ENCODE data around the gene RPS6KA4.
"Not testable (repeated sequence)": the region's sequence is repeated elsewhere in the genome, so short reads cannot be mapped to it uniquely, and the experiment has no call there.

RPS6KA4 gene

GRCh38 chr11:64358907-64359711 lies at the start of gene RPS6KA4:
TSS of gene RPS6KA4 (plus strand) at chr11:64359162. CDS start at chr11:64359236, 74 bp downstream.
- DNase-seq, result peak; percentile 60

- DNase-seq, result no peak
Measured at GRCh38 chr11:64312947-64313346, 46.0 kb upstream of the RPS6KA4 start.

GRCh38 chr11:64313491-64314145 lies 45.3 kb upstream of the RPS6KA4 start:
- no peak for DNase-seq

GRCh38 chr11:64314146-64314804 lies 44.7 kb upstream of the RPS6KA4 start:
- no peak for DNase-seq

- DNase-seq, result no peak
Measured at GRCh38 chr11:64314805-64315561, 44.0 kb upstream of the RPS6KA4 start.

- not testable (repeated sequence) for DNase-seq
Measured at GRCh38 chr11:64315667-64316526, 43.1 kb upstream of the RPS6KA4 start.

GRCh38 chr11:64316672-64317324 lies 42.2 kb upstream of the RPS6KA4 start:
- no peak for DNase-seq

GRCh38 chr11:64317325-64317960 lies 41.5 kb upstream of the RPS6KA4 start, which contains the start of gene TRMT112:
TSS of gene TRMT112 (minus strand) at chr11:64317559. CDS start at chr11:64317526, 33 bp downstream.
- peak; percentile 99 for DNase-seq

GRCh38 chr11:64317961-64318765 lies 40.8 kb upstream of the RPS6KA4 start, which contains the start of gene PRDX5:
TSS of gene PRDX5 (plus strand) at chr11:64318121. CDS start at chr11:64318216, 95 bp downstream.
- peak; percentile 91 for DNase-seq

GRCh38 chr11:64318766-64319761 lies 39.9 kb upstream of the RPS6KA4 start:
- DNase-seq, result no peak

GRCh38 chr11:64320556-64320955 lies 38.4 kb upstream of the RPS6KA4 start:
- no peak for DNase-seq

GRCh38 chr11:64321026-64321425 lies 37.9 kb upstream of the RPS6KA4 start:
- no peak for DNase-seq

GRCh38 chr11:64321533-64321932 lies 37.4 kb upstream of the RPS6KA4 start:
- DNase-seq, result no peak

GRCh38 chr11:64322925-64323260 lies 36.1 kb upstream of the RPS6KA4 start:
- no peak for DNase-seq

GRCh38 chr11:64323373-64323772 lies 35.6 kb upstream of the RPS6KA4 start:
- DNase-seq, result no peak

GRCh38 chr11:64323984-64324383 lies 35.0 kb upstream of the RPS6KA4 start:
- not testable (repeated sequence) for DNase-seq

GRCh38 chr11:64324692-64325469 lies 34.1 kb upstream of the RPS6KA4 start:
- DNase-seq, result no peak

- DNase-seq, result no peak
Measured at GRCh38 chr11:64327375-64327774, 31.6 kb upstream of the RPS6KA4 start.

All from kidney glomerular epithelial cell (primary cell).